Suprapubic skin (tissue), 4 donors: Measurements from ENCODE around the gene ANOS1.

ENCODE experiments used
- CTCF ChIP-seq, 2 donors: fragments of 200-600 bp in 1 of 2; fragments of 450-650 bp in 1 of 2; sonication (generic) in 1 of 2; IDR thresholded peaks; one replicate each; pipeline ENCODE4 v1.5.1; 2016 to 2019; ENCODE audit warnings: antibody characterized with exemption in 2 of 2, mild to moderate bottlenecking in 1 of 2, moderate library complexity in 1 of 2
- EP300 ChIP-seq: sonication (generic); formaldehyde crosslinking; IDR thresholded peaks from one replicate; pipeline ENCODE4 v1.6.1; 2017; ENCODE audit warnings: antibody characterized with exemption
- POLR2AphosphoS5 ChIP-seq, 3 donors: sonication (generic); formaldehyde crosslinking; IDR thresholded peaks; one replicate each; pipeline ENCODE4 v1.6.1; 2017; ENCODE audit warnings: antibody characterized with exemption in 3 of 3

- TF ChIP-seq CTCF (IDR thresholded peaks at IDR 0.05) (no peak), EP300 (no peak), POLR2AphosphoS5 (IDR thresholded peaks at IDR 0.05) (no peak)
Observed at GRCh38 chrX:8728932-8729535, 2.9 kb downstream of the ANOS1 start.
